Stimulated activated CD4-positive, alpha-beta T cell treated with anti-CD3 and anti-CD28 coated beads, Interleukin-4, amount 100 ng/mL, for 48 hours (primary cell): ENCODE data around the gene TANC2.

Experiments used
- DNase-seq, 2 donors: peaks; one replicate each; pipeline ENCODE4 v3.0.0-alpha.2; 2020; ENCODE audit warnings: low read depth in 2 of 2

Gene TANC2

DNA sequence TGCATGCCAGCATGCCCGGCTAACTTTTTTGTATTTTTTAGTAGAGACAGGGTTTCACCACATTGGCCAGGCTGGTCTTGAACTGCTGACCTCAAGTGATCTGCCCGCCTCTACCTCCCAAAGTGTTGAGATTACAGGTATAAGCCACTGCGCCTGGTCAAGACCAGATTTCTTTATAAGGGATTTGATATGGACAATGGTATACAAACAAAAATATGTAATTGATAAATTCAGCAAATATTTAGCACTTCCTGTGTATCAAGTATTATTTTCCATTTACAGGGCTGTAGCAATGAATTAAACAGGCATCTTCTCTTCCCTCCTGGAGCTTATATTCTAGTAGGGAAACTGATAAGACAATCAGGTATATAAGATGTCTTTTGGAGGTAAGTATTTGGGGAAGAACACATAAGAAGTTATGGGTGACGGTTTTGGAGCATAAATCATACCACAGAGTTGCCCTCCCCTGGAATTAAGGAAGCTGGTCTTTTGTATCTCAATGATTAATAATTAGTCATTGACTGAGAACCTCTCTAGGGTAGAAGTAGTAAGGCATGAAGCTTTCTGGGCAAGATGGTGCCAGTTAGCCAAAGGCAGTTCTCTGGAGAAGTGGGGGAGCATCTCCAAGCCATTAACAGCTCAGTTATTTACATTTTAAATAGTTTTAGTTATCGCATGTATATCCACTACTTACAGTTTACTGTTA is 35.8 kb downstream of the TANC2 start:
- DNase-seq, result no peak

DNA sequence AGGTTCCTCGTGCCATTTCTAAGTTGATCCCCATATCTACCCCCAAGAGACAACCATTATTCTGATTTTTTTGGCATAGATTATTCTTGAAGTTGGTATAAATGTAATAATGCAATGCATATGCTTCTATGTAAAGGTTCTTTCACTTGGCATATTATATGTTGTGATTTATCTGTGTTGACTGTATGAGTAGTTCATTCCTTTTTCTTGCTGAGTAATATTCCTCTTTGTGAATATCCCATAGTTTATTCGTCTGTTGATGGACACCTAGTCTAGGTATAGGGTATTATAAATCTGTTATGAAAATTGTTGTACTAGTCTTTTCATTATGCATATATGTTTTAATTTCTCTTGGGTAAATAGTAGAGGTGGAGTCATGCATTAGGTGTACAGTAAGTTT is 36.6 kb downstream of the TANC2 start:
- DNase-seq, result no peak

DNA sequence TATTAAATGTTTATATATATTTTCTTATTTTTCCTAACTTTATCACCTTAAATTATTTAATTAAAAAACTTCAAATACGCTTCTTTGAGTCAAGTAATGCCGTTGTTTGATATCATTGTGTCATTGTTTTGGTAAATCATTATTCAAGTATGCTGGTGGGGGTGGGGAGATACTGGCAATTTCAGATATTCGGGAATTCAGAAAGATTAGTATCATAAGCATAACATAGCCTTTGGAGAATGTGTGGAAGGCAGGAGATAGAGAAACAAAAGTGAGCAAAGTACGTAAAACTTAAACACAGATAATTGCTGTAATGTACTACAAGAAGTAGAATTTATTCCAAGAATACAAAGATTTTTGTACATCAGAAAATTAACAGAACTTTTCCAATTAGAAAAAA is 49.8 kb downstream of the TANC2 start:
- no peak for DNase-seq
